ENCODE results near the gene MPPED1.

The MPPED1 gene

DNA sequence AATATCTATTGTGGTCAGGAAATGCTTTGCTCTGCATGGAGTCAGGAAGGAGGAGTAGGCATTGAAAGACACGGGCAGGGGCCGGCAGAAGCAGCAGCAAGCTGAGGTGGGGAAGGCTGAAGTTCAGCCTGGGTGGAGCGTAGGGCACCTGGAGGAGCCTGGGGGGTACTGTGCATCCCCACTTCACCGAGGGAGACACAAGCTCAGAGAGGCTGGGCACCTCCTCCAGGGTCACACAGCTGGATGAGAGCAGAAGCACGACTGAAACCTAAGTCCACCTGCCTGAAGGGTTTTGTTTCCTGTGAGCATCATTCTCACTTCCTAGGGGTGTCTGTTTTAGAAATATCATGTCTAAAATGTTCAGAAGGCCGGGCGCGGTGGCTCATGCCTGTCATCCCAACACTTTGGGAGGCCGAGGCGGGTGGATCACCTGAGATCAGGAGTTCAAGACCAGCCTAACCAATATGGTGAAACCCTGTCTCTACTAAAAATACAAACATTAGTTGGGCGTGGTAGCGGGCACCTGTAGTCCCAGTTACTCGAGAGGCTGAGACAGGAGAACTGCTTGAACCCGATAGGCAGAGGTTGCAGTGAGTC is 138.3 kb downstream of the MPPED1 start:
- no peak for DNase-seq

- DNase-seq = no peak
Observed at GRCh38 chr22:43550672-43551071, 138.9 kb downstream of the MPPED1 start.

DNA sequence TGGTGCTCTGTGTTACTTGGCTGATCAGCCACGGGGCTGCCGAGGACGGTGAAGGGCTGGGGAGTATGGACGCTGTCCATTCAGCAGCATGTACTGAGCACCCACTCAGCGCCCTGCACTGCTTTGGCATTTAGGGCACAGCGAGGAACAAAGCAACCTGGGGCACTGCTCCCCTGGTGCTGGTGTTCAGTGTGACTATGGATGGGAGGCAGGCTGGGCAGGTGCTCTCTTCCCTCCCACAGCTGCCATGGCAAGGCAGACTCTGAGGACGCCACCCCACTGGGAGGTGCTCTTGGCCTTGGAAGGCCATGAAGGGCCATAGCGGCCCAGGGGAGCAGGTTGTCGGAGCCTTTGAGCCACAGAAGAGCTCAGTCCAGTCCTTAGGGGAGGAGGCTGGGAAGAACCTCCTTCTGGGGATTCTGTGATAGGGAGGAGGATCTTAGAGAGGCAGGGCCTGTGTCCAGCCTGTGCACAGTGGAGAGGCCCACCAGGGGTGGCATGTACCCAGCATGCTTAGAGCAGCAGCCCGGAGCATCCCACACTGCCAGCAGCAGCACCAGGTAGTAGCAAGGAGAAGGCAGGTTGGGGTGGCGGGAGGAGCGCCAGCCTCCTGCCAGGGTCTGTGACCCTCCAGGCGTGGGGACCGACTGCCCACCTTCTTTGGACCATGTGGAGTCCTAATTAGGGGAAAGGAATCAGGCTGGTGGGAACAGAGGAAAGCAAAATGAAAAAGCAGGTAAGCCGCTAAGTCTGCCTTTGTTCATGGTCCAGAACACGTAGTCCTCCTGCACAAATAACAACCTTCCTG is 141.8 kb downstream of the MPPED1 start:
- no peak for DNase-seq

DNA sequence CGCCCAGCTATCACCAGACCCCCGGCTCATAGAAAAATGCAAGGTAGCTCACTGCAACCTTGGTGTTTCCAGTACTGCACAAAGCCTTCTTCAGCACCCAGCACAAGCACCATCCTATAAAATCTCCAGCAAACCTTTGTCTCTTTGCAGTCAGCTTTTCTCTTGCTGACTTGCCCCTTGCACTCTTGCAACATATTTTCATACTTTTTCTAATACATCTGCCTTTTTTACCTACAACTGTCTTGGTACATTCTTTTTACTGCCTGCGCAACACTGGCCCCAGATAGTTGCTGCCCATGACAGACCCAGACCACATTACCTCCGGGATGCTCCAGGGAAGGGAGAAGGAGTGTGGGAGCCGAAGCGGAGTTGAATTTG is 142.4 kb downstream of the MPPED1 start:
- no peak for DNase-seq

GRCh38 chr22:43554694-43555365 is 143.0 kb downstream of the MPPED1 start:
- DNase-seq = no peak

DNA sequence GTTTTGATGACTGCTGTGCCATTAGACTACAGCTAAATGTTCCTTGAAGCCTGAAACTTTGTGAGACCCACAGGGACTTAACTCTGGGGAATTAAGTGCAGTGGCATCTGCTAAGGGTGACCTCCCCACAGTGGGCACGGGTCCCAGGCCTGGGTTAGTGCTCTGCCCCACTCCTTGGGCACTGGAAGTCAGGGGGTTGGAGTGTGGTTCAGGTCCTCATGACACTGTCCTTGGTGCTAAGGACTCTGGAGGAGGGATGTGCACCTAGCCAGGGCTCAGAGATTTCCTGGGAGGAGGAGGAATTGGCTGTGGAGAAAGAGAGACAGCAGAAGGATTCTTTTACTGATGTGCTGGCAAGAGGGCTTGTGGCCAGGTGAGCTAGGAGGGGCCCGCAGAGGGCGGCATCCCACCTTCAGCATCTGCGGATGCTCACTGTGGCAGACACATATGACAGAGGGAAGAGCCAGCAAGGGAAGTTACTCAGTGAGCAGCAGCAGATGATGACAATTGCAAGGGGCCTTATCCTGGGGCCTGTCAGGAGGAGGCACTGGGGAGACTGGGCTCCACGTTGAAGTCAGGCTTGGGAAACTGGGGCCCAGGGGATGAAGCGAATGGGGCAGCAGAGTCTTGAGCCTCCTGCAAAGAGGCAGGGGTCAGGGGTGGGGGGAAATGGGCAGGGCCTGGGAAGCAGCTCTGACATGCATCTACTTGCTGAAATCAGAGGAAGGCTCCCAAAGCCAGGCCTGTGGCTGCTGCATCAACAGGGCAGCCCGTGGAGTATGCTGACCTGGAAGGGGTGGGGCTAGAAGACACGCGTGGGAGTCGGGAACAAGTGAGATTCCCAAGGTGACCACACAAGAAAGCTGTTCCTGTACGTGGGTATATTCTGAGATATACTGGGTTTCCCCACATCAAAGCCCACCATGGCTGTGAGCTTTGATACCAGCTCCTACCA is 144.0 kb downstream of the MPPED1 start:
- no peak for DNase-seq

Measured in NCI-H1417 treated with DMSO at 0.1 percent for 48 hours (cell line).